ENCODE results near the gene GMPR.

DNA sequence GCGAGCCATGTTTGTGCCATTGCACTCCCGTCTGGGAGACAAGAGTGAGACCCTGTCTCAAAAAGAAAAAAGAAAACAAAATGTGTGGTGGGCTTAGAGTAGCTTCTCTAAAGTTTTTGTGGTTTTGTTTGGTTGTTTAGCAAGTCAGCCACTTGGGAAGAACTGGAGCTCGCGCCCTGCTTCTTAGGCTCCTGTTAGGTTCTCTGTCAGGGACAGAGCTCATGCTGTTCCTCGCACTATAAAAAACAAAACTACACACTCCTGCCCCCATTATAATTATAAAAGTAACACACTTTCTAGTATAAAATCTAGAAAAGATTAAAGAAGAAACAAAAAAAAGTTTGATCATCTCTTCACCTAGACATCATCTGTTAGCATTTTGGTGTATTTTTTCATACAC is 33.0 kb downstream of the GMPR start:
- TF ChIP-seq CBX3 (IDR thresholded peaks at IDR 0.05; ENCODE audit: low read depth): no peak
- TF ChIP-seq POLR2AphosphoS5 (IDR thresholded peaks at IDR 0.05; ENCODE audit: low read depth, low read length): no peak
- TF ChIP-seq, protein P1, sequence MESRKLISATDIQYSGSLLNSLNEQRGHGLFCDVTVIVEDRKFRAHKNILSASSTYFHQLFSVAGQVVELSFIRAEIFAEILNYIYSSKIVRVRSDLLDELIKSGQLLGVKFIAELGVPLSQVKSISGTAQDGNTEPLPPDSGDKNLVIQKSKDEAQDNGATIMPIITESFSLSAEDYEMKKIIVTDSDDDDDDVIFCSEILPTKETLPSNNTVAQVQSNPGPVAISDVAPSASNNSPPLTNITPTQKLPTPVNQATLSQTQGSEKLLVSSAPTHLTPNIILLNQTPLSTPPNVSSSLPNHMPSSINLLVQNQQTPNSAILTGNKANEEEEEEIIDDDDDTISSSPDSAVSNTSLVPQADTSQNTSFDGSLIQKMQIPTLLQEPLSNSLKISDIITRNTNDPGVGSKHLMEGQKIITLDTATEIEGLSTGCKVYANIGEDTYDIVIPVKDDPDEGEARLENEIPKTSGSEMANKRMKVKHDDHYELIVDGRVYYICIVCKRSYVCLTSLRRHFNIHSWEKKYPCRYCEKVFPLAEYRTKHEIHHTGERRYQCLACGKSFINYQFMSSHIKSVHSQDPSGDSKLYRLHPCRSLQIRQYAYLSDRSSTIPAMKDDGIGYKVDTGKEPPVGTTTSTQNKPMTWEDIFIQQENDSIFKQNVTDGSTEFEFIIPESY (IDR thresholded peaks at IDR 0.05; ENCODE audit: extremely low read depth, insufficient replicate concordance, low read length): no peak
- TF ChIP-seq SP1 (IDR thresholded peaks at IDR 0.05; ENCODE audit: low read depth): no peak
- TF ChIP-seq EZH2 (IDR thresholded peaks at IDR 0.05): no peak
- TF ChIP-seq, protein P2, sequence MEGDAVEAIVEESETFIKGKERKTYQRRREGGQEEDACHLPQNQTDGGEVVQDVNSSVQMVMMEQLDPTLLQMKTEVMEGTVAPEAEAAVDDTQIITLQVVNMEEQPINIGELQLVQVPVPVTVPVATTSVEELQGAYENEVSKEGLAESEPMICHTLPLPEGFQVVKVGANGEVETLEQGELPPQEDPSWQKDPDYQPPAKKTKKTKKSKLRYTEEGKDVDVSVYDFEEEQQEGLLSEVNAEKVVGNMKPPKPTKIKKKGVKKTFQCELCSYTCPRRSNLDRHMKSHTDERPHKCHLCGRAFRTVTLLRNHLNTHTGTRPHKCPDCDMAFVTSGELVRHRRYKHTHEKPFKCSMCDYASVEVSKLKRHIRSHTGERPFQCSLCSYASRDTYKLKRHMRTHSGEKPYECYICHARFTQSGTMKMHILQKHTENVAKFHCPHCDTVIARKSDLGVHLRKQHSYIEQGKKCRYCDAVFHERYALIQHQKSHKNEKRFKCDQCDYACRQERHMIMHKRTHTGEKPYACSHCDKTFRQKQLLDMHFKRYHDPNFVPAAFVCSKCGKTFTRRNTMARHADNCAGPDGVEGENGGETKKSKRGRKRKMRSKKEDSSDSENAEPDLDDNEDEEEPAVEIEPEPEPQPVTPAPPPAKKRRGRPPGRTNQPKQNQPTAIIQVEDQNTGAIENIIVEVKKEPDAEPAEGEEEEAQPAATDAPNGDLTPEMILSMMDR (IDR thresholded peaks at IDR 0.05 in 2 of 3, conservative IDR thresholded peaks at IDR 0.05 in 1 of 3; ENCODE audit: borderline replicate concordance in 1 of 3, insufficient read depth in 1 of 3, low read depth in 2 of 3, low read length in 2 of 3): no peak
- TF ChIP-seq, protein P3, sequence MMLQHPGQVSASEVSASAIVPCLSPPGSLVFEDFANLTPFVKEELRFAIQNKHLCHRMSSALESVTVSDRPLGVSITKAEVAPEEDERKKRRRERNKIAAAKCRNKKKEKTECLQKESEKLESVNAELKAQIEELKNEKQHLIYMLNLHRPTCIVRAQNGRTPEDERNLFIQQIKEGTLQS (IDR thresholded peaks at IDR 0.05): no peak
- TF ChIP-seq, protein P4, sequence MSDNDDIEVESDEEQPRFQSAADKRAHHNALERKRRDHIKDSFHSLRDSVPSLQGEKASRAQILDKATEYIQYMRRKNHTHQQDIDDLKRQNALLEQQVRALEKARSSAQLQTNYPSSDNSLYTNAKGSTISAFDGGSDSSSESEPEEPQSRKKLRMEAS (IDR thresholded peaks at IDR 0.05): no peak
- no peak for TF ChIP-seq ZNF274 (IDR thresholded peaks at IDR 0.05; ENCODE audit: low read depth, low read length)
- no peak for TF ChIP-seq POLR2A (IDR thresholded peaks at IDR 0.05; ENCODE audit: borderline replicate concordance, extremely low read depth, insufficient read depth, insufficient read length)
- TF ChIP-seq CEBPB (IDR thresholded peaks at IDR 0.05; ENCODE audit: low read depth): no peak
- TF ChIP-seq JUND (IDR thresholded peaks at IDR 0.05): no peak
- no peak for TF ChIP-seq EGR1 (IDR thresholded peaks at IDR 0.05; ENCODE audit: low read depth)
- no peak for TF ChIP-seq EZH2phosphoT487 (IDR thresholded peaks at IDR 0.05; ENCODE audit: borderline replicate concordance)
